ENCODE data around the gene MXRA7. TPM values are rescaled to one million over a fixed set of nuclear protein-coding genes. Genes with fewer than 3 reads are reported as not detected.

MXRA7 gene
- total RNA-seq, 1 donor from 2014 or later: 55.4 TPM

DNA sequence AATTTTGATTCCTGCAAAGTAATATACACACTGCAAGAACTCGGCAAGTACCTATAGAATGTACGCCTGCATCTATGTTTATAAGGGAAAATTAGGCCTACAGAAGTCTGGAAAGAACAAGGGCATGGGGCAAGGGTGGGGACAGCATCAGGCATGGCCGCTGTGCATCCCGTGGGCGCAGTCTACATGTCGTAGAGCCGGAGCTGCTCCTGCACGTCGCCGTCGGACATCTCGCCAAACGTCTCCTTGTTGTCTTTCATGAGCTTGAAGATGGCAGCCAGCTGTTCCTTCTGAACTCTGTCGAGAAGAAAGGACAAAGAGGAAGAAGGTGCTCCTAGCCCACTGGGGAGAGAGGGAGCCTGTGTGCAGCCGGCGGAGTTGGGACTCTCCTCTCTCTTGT is 33.4 kb downstream of the MXRA7 start:
- H3K27ac Mint-ChIP-seq: no peak overlapping the region
- DNase-seq (ENCODE audit: low spot score): no peak
- no peak overlapping the region for H3K9ac ChIP-seq

DNA sequence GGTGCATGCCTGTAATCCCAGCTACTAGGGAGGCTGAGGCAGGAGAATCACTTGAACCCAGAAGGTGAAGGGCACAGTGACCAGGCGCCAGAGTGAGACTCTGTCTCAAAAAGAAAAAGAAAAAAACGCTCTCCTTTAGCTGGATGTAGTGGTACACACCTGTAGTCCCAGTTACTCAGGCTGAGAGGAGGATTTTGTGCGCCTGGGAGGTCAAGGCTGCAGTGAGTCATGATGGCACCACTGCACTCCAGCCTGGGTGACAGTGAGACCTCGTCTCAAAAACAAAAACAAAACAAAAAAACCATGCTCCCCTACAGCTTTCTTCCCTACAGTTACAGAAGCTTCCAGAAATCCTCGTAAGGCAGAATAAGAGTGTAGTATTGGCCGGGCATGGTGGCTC is 34.1 kb downstream of the MXRA7 start:
- H3K9me3 Mint-ChIP-seq: no peaks in the 10 kb centered on the region

More for the DNA sequence above, 33.4 kb downstream of the MXRA7 start:
- peaks cover 2% of the 10 kb centered on the region for H3K27me3 Mint-ChIP-seq (ENCODE audit: insufficient read depth, low read depth)
- Histone ChIP-seq H4K20me1 (ENCODE audit: low read depth) (no peaks in the 10 kb centered on the region), H3K4me2 (no peak overlapping the region), H3F3A (ENCODE audit: low read depth) (no peaks in the 10 kb centered on the region), H3K4me1 (no peaks in the 10 kb centered on the region), H3K4me3 (no peak overlapping the region), H3K27me3 (no peaks in the 10 kb centered on the region), H3K9me3 (ENCODE audit: low read depth) (no peaks in the 10 kb centered on the region), H3K36me3 (no peaks in the 10 kb centered on the region), H3K79me2 (ENCODE audit: low read depth) (peaks cover 2% of the 10 kb centered on the region), H3K27ac (no peak overlapping the region), H2AFZ (replicated peaks) (no peak overlapping the region)
- peaks cover 3% of the 10 kb centered on the region for H3K36me3 Mint-ChIP-seq
- no peak for TF ChIP-seq EZH2 (IDR thresholded peaks at IDR 0.05)
- TF ChIP-seq EZH2phosphoT487 (IDR thresholded peaks at IDR 0.05): no peak
- no peak for TF ChIP-seq CTCF (IDR thresholded peaks at IDR 0.05)
- H3K9me3 Mint-ChIP-seq: no peaks in the 10 kb centered on the region
- H3K4me1 Mint-ChIP-seq: peaks cover 18% of the 10 kb centered on the region
- H3K4me3 Mint-ChIP-seq: no peak overlapping the region

DNA sequence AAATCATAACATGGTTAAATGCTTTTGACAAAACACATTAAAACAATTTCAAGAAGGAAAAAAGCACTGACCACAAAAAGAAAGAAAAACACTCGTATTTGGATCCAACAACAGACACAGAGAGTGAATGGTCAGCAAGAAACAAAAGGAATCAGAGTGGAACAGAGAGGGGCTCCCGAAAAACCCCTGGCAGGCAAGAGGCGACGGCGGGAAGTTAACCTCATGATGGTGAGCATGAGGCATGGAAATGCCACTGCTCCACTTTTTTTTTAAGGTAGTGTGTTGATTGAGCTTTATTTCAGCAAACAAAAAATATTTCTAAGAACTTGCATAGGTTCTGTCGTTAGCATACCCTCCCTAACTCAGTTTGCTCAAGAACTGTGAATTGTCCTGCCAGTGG is 35.1 kb downstream of the MXRA7 start:
- Histone ChIP-seq H3K4me1 (peaks cover 5% of the 10 kb centered on the region), H3F3A (ENCODE audit: low read depth) (peaks cover 8% of the 10 kb centered on the region), H2AFZ (replicated peaks) (no peak overlapping the region), H3K36me3 (no peaks in the 10 kb centered on the region), H3K27ac (no peak overlapping the region), H3K4me2 (no peak overlapping the region), H3K9ac (no peak overlapping the region), H3K27me3 (no peaks in the 10 kb centered on the region), H3K9me3 (ENCODE audit: low read depth) (no peaks in the 10 kb centered on the region), H4K20me1 (ENCODE audit: low read depth) (no peaks in the 10 kb centered on the region), H3K4me3 (no peak overlapping the region), H3K79me2 (ENCODE audit: low read depth) (peaks cover 6% of the 10 kb centered on the region)
- Mint-ChIP-seq H3K27ac (no peak overlapping the region), H3K27me3 (ENCODE audit: insufficient read depth, low read depth) (peaks cover 3% of the 10 kb centered on the region), H3K4me1 (peaks cover 18% of the 10 kb centered on the region), H3K4me3 (no peak overlapping the region), H3K9me3 (no peaks in the 10 kb centered on the region), H3K36me3 (peaks cover 3% of the 10 kb centered on the region)
- DNase-seq (ENCODE audit: low spot score): no peak
- TF ChIP-seq CTCF (IDR thresholded peaks at IDR 0.05): no peak
- no peak for TF ChIP-seq EZH2phosphoT487 (IDR thresholded peaks at IDR 0.05)
- TF ChIP-seq EZH2 (IDR thresholded peaks at IDR 0.05): no peak

More for the DNA sequence above, 34.1 kb downstream of the MXRA7 start:
- no peaks in the 10 kb centered on the region for H3K27me3 Mint-ChIP-seq (ENCODE audit: insufficient read depth, low read depth)
- no peak for DNase-seq (ENCODE audit: low spot score)
- Histone ChIP-seq H3F3A (ENCODE audit: low read depth) (no peaks in the 10 kb centered on the region), H3K9me3 (ENCODE audit: low read depth) (no peaks in the 10 kb centered on the region), H3K9ac (no peak overlapping the region), H3K27ac (no peak overlapping the region), H2AFZ (replicated peaks) (no peak overlapping the region), H3K36me3 (no peaks in the 10 kb centered on the region), H3K4me3 (no peak overlapping the region), H3K4me1 (no peaks in the 10 kb centered on the region), H3K4me2 (no peak overlapping the region), H4K20me1 (ENCODE audit: low read depth) (no peaks in the 10 kb centered on the region), H3K79me2 (ENCODE audit: low read depth) (peaks cover 6% of the 10 kb centered on the region), H3K27me3 (no peaks in the 10 kb centered on the region)
- peaks cover 3% of the 10 kb centered on the region for H3K36me3 Mint-ChIP-seq
- no peak overlapping the region for H3K27ac Mint-ChIP-seq
- H3K4me1 Mint-ChIP-seq: peaks cover 15% of the 10 kb centered on the region
- TF ChIP-seq CTCF (IDR thresholded peaks at IDR 0.05): no peak
- TF ChIP-seq EZH2 (IDR thresholded peaks at IDR 0.05): no peak
- TF ChIP-seq EZH2phosphoT487 (IDR thresholded peaks at IDR 0.05): no peak
- H3K4me3 Mint-ChIP-seq: no peak overlapping the region
